Panc1 (cell line): ENCODE measurements around the gene OSBPL8. TPM values are rescaled to one million over a fixed set of nuclear protein-coding genes. Genes with fewer than 3 reads are reported as not detected.

Experiments
- ATAC-seq: fragments of 200-7000 bp; cut with Tn5 transposase; 2 replicates; pipeline ENCODE4 v1.9.1; 2020; ENCODE audit warnings: mild to moderate bottlenecking, moderate library complexity
- BruUV-seq: library from RNA; stranded (reverse); fragments of 400-500 nt; replicated peaks from 2 replicates; lab custom pipeline; 2021; lab: Mats Ljungman, UMichigan
- CTCF ChIA-PET: fragments of 300-600 bp; sonication (Branson Sonifier 250); formaldehyde crosslinking; loops from one replicate; lab custom pipeline; 2022; ENCODE audit warnings: antibody characterized with exemption; lab: Charles Lee
- POLR2A ChIA-PET: fragments of 300-600 bp; sonication (Branson Sonifier 250); formaldehyde crosslinking; loops from one replicate; lab custom pipeline; 2022; ENCODE audit warnings: antibody characterized with exemption; lab: Charles Lee
- DNase-seq: peaks from one replicate; pipeline ENCODE4 v3.0.0-alpha.2; 2010; ENCODE audit warnings: low read depth, low spot score
- H3K27ac ChIP-seq: 2 replicates; pipeline ENCODE4 v1.5.1; 2011; ENCODE audit warnings: mild to moderate bottlenecking, low read length, inconsistent platforms
- H3K27me3 ChIP-seq: fragments of 200-500 bp; sonication (Bioruptor generic); 2 replicates; pipeline ENCODE4 v1.6.0; 2014; ENCODE audit warnings: low read length, inconsistent platforms; ENCODE audit not compliant: control insufficient read depth, insufficient read depth
- H3K36me3 ChIP-seq: fragments of 200-500 bp; sonication (Bioruptor generic); 2 replicates; pipeline ENCODE4 v1.5.1; 2014; ENCODE audit warnings: inconsistent platforms, mild to moderate bottlenecking, low read length, moderate library complexity; ENCODE audit not compliant: control insufficient read depth, insufficient read depth
- H3K4me1 ChIP-seq: 2 replicates; pipeline ENCODE4 v1.5.1; 2011; ENCODE audit warnings: inconsistent platforms, mild to moderate bottlenecking, low read length, moderate library complexity; ENCODE audit not compliant: control insufficient read depth, insufficient read depth
- H3K4me3 ChIP-seq, 2 experiments: 2 replicates each; pipeline ENCODE4 v1.5.1; 2011 to 2012; ENCODE audit warnings: low read depth in 2 of 2, low read length in 2 of 2, mild to moderate bottlenecking in 2 of 2, inconsistent platforms in 1 of 2, moderate library complexity in 1 of 2
- H3K9me3 ChIP-seq: fragments of 200-500 bp; sonication (Bioruptor generic); 2 replicates; pipeline ENCODE4 v1.5.1; 2014; ENCODE audit warnings: low read depth, mild to moderate bottlenecking, inconsistent platforms, low read length, moderate library complexity; ENCODE audit not compliant: control insufficient read depth, insufficient read depth
- POLR2AphosphoS5 ChIP-seq: IDR thresholded peaks from 2 replicates; pipeline ENCODE4 v1.6.1; 2012; ENCODE audit warnings: mild to moderate bottlenecking, low read depth, low read length, moderate library complexity
- SIN3A ChIP-seq: IDR thresholded peaks from 2 replicates; pipeline ENCODE4 v1.6.1; 2012; ENCODE audit warnings: low read depth, mild to moderate bottlenecking, low read length, moderate library complexity, borderline replicate concordance; ENCODE audit not compliant: insufficient read depth
- TCF7L2 ChIP-seq: IDR thresholded peaks from 2 replicates; pipeline ENCODE4 v1.6.1; 2011; ENCODE audit warnings: mild to moderate bottlenecking, low read depth, low read length, inconsistent platforms
- in situ Hi-C: cut with HindIII; loops from 2 replicates; pipeline ENCODE4 v1.10.0; 2016; ENCODE audit warnings: low sequenced_read_pairs, low pct_unique_long_range_greater_than_20kb
- intact Hi-C: fragments of 100-400 bp; cut with micrococcal nuclease; formaldehyde crosslinking; loops from one replicate; pipeline ENCODE4 v1.10.0; 2022; ENCODE audit not compliant: unreplicated experiment
- total RNA-seq: library from RNA; stranded (reverse); gene quantifications from one replicate; pipeline ENCODE4 v1.2.1, GENCODE V29; 2021; ENCODE audit not compliant: unreplicated experiment
- TF ChIP-seq, protein P1 (sequence below): fragments of 450-650 bp; IDR thresholded peaks from 2 replicates; pipeline ENCODE4 v1.5.1; 2017; ENCODE audit warnings: mild to moderate bottlenecking
- TF ChIP-seq, protein P2 (sequence below), 2 experiments: IDR thresholded peaks; 2 replicates each; pipeline ENCODE4 v1.6.1; 2011 to 2012; ENCODE audit warnings: low read depth in 2 of 2, control low read depth in 1 of 2, low read length in 1 of 2, mild to moderate bottlenecking in 1 of 2, moderate library complexity in 1 of 2; ENCODE audit not compliant: insufficient read depth in 1 of 2

Gene OSBPL8
- total RNA-seq, 1 experiment from 2014 or later: 76.9 TPM

DNA sequence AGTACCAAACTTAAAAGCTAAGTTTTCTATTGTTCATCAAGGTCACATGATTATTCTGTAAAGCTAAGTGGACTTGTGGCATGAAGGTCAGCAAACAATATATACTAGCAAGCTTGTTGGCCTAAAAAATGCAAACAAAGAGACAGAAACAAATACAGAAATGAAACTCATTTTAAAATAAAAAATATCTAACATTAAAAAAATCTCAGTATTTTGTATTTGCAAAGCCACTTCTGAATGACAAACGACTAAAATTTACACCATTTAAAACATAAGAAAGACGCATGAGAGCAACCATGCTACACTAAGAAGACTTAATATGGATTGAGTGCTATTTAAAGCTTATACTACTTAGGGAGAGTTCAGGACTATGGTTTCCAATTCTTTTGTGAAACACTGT is 138.5 kb downstream of the OSBPL8 start:
- H3K4me3 ChIP-seq: no peak overlapping the region
- TF ChIP-seq TCF7L2 (no peak), POLR2AphosphoS5 (no peak), SIN3A (no peak)
- TF ChIP-seq, protein P1, sequence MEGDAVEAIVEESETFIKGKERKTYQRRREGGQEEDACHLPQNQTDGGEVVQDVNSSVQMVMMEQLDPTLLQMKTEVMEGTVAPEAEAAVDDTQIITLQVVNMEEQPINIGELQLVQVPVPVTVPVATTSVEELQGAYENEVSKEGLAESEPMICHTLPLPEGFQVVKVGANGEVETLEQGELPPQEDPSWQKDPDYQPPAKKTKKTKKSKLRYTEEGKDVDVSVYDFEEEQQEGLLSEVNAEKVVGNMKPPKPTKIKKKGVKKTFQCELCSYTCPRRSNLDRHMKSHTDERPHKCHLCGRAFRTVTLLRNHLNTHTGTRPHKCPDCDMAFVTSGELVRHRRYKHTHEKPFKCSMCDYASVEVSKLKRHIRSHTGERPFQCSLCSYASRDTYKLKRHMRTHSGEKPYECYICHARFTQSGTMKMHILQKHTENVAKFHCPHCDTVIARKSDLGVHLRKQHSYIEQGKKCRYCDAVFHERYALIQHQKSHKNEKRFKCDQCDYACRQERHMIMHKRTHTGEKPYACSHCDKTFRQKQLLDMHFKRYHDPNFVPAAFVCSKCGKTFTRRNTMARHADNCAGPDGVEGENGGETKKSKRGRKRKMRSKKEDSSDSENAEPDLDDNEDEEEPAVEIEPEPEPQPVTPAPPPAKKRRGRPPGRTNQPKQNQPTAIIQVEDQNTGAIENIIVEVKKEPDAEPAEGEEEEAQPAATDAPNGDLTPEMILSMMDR: no peak
- TF ChIP-seq, protein P2, sequence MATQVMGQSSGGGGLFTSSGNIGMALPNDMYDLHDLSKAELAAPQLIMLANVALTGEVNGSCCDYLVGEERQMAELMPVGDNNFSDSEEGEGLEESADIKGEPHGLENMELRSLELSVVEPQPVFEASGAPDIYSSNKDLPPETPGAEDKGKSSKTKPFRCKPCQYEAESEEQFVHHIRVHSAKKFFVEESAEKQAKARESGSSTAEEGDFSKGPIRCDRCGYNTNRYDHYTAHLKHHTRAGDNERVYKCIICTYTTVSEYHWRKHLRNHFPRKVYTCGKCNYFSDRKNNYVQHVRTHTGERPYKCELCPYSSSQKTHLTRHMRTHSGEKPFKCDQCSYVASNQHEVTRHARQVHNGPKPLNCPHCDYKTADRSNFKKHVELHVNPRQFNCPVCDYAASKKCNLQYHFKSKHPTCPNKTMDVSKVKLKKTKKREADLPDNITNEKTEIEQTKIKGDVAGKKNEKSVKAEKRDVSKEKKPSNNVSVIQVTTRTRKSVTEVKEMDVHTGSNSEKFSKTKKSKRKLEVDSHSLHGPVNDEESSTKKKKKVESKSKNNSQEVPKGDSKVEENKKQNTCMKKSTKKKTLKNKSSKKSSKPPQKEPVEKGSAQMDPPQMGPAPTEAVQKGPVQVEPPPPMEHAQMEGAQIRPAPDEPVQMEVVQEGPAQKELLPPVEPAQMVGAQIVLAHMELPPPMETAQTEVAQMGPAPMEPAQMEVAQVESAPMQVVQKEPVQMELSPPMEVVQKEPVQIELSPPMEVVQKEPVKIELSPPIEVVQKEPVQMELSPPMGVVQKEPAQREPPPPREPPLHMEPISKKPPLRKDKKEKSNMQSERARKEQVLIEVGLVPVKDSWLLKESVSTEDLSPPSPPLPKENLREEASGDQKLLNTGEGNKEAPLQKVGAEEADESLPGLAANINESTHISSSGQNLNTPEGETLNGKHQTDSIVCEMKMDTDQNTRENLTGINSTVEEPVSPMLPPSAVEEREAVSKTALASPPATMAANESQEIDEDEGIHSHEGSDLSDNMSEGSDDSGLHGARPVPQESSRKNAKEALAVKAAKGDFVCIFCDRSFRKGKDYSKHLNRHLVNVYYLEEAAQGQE (IDR thresholded peaks at IDR 0.05; ENCODE audit: insufficient read depth in 1 of 2, low read depth in 2 of 2, low read length in 1 of 2): no peak
- POLR2A ChIA-PET: no interaction called here

DNA sequence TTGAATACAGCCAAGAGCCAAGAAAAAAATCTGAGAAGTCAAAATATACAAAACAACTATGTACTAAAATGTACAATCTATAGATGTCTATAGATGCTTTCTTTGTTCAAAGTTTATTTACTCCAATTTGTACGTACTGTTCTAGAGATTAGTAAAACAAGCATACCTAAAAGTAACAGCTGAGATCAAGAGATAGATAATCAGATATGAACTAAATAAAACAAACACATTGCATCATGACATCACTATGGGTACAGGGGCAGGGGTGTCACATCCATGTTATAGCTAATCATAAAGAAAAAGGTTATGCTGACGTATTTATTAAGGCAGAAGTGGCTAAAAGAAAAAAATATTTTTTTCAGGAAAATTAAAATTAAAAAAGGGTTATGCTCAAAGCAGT is 139.3 kb downstream of the OSBPL8 start:
- no peak overlapping the region for H3K4me3 ChIP-seq
- ATAC-seq (no peak), DNase-seq (no peak)
- no peak overlapping the region for H3K27ac ChIP-seq
- no peaks in the 10 kb centered on the region; the same call in 1 of the 2 replicates for H3K36me3 ChIP-seq
- CTCF ChIA-PET: no interaction called here
- no TSS peak for BruUV-seq
- TF ChIP-seq, protein P1: no peak
- TF ChIP-seq SIN3A (no peak), POLR2AphosphoS5 (no peak), TCF7L2 (no peak)
- TF ChIP-seq, protein P2 (IDR thresholded peaks at IDR 0.05; ENCODE audit: insufficient read depth in 1 of 2, low read depth in 2 of 2, low read length in 1 of 2): no peak
- in situ Hi-C loops: no loop called here
- H3K9me3 ChIP-seq: peaks cover 9% of the 10 kb centered on the region; the same call in 1 of the 2 replicates
- H3K27me3 ChIP-seq: no peaks in the 10 kb centered on the region
- POLR2A ChIA-PET: no interaction called here
- intact Hi-C loops: no loop called here
- H3K4me1 ChIP-seq: peaks cover 18% of the 10 kb centered on the region

More for the DNA sequence above, 138.5 kb downstream of the OSBPL8 start:
- no peak for DNase-seq
- Histone ChIP-seq H3K4me1 (peaks cover 18% of the 10 kb centered on the region), H3K36me3 (no peaks in the 10 kb centered on the region; the same call in 1 of the 2 replicates), H3K9me3 (peaks cover 17% of the 10 kb centered on the region; the same call in 1 of the 2 replicates), H3K27me3 (no peaks in the 10 kb centered on the region), H3K27ac (no peak overlapping the region)
- no peak for ATAC-seq
- no TSS peak for BruUV-seq
- intact Hi-C loops (no loop called here), in situ Hi-C loops (no loop called here)
- CTCF ChIA-PET: no interaction called here
